Stimulated activated CD4-positive, alpha-beta T cell treated with anti-CD3 and anti-CD28 coated beads, Interleukin-4, amount 100 ng/mL, for 4 hours (primary cell): ENCODE measurements around the gene NPR3.
"Not testable (repeated sequence)": the region's sequence is repeated elsewhere in the genome, so short reads cannot be mapped to it uniquely, and the experiment has no call there.

Source experiments
- DNase-seq, 2 experiments: peaks; one replicate each; pipeline ENCODE4 v3.0.0-alpha.2; 2020

NPR3 gene

DNA sequence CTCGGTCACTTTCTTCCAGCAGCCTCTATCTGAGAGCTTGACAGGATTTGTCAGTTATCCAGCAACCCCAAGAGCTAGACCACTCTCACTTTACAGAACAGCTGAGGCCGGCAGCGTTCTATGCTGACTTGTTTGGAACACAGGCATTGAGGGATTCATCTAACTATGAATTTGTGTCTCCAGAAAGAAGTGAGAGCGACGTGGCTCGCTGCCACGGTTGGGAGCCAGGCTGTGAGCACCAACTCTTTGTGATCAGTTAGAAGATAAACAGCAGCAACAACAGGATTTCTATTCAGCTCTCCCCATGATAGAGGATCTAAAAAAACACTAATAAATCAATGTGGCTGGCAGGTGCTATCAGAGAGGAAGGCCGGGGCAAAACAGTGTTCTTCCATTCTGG, 58.6 kb downstream of the NPR3 start:
- DNase-seq, result no peak

DNA sequence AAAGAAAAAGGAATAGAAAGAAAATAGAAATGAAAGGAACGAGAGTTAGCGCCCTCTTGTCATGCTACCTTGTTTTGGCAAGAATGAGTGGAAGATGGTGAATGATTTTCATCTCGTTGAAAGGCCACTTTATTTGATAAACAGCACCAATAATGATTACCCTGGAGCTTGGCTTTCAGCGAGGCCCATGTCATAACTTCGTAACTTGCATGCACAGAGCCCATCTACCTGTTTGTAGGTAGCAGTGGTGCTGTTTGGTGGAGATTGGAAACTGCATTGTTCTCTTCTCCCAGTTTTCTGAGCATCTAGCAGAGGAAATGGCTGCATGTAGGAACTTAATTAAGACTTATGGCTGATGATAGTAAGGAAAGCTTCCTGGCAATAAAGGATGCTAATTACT, 59.3 kb downstream of the NPR3 start:
- no peak for DNase-seq

DNA sequence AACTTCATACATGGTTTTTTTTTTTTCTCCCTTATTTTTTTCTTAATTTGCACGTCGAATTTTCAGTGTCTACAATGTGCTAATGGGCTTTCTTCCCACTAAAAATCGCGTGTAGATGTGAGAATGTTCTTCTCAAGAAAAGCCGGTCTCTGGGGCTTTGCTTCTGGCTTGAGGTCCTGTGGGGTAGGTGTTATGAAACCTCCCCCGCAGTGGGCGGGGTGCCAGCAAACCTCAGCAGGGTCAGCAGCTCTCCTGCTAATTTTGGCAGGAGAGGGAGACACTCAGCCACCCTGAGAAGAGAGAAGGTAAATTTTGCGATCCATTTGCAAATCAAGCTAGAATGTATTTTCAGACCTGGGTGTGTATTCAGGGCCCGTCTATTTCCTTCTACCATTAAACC, 59.9 kb downstream of the NPR3 start:
- DNase-seq, result no peak

DNA sequence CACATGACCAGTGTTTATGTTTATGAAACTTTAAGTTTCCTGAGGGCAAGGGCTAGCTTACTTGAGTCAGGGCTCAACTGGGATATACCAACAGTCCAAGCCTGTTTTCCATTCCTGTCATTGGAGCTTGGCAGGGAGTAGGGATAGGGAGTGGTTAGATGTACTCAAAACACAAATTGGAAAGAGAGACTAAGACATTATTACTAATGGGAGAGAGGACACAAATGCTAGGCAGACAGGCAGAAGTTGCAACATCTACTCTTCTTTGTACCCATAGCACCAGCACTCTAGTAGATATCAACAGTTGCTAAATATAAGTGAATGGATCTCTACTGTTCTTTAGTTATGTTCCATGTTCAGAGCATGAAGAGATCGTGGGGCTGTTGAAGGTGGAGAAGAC, 62.8 kb downstream of the NPR3 start:
- DNase-seq, result no peak

DNA sequence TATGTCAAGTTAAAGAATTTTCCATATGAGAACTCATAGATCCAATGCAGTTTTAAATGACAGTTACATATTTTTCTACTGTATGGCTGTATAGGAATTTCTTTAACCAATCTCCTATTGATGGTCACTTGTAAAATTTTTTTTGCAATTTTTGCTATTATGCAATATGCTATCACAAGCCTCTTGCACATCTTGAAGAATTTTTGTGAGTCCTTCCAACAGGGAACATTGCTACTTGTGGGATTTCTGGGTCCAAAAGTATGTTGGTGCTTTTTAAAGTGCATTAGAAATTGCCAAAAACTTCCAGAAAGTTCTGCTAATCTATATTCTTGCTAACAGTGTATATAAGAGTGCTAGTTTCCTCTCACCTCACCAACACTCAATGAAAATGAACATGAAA, 65.1 kb downstream of the NPR3 start:
- DNase-seq, result no peak

DNA sequence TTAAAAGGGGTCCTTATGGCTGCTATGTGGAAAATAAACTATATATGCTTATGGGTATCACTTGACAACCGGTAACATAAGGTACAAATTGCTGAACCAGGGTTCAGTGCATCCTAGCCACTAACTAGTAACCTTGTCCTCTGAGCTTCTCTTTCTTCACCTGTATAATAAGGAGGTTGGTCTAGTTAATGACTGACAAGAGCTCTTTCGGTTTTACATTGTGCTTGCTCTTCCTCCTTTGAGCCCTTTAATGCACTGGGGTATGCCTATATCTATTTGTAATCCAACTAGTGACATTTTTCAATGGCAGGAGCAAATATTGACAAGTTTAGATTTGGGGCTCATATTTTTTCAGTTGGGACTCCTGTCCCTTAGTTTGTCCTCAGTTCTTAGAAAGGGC, 66.1 kb downstream of the NPR3 start:
- no peak for DNase-seq

DNA sequence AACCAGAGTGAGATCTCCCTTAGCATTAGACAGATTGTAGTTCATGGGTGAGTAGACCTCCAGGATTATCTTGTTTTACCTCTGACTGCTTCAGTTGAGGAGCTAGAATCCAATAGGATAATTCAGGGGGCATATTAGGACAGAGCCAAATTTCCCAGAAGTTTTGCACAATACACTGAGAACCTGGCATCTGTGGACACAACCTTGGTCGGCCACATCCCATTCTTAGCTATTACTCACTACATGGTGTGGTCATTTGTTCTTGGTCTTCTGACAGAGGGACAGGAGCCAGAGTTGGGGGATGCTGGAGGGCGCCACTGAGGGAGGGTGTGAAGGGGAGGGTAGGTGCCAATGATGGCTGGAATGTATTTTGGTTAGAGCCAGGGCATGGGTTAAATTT, 66.6 kb downstream of the NPR3 start:
- no peak for DNase-seq

DNA sequence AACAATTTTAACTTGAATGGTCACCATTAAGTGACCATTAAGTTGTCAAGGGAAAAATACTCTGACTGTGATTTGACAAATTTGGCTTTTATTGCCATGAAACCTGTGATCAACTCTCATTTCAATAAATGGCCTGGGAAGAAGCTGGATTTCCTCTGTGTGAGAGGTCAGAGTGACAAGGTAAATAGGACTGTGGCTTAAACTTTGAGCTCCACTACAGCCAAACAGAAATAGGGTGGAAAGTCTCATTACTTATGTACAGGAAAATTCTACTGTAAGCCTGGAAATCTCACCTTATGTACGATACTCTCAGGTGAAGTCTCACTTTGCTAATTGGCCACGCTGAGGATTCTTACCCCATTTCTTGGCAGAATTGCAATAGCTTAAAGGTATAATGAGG, 67.3 kb downstream of the NPR3 start:
- no peak for DNase-seq

DNA sequence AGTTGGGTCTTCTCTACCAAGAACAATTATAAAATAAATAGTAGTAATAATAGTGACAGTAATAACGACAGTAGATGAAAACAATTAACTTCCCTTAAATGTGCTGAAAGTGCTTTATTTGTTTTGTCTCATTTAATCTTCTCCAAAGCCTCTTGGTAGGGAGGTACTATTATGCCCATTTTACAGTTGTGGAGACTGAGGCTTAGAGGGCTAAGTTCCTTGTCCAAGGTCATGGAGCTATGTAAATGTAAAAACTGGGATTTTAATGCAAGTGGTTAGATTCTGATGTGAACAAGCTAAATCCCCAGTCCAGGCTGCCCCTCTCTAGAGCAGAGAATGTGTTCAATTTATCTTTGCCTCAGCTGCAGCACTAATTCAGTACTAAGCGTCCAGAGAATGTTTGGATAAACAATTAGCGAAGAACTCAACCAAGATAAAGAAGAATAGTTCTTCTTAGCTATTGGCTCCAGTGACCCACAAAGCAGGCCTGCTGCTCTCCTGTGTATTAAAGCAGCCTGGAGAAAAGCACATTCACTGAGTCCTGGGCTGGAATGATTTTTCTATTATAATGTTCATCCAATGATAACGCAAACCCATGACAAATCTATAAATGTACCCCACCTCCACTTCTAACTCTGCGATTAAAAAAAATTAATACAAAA, 68.8 kb downstream of the NPR3 start:
- DNase-seq, result no peak

DNA sequence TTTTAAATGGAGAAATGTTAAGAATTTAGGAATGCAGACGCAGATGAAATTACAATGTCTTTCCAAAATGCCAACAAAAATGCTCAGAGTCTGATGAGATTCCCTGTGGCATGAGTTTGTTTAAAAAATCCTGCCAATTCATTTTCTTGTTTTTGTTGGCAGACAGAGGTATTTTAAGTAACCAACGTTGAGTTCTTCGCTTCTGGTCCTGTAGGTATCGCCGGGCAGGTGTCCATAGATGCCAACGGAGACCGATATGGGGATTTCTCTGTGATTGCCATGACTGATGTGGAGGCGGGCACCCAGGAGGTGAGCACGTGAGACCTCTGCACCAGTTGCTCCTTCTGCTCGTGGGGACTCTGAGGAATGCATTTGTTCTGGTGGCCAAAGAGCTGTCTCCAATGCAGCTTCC, 69.4 kb downstream of the NPR3 start:
- no peak for DNase-seq

DNA sequence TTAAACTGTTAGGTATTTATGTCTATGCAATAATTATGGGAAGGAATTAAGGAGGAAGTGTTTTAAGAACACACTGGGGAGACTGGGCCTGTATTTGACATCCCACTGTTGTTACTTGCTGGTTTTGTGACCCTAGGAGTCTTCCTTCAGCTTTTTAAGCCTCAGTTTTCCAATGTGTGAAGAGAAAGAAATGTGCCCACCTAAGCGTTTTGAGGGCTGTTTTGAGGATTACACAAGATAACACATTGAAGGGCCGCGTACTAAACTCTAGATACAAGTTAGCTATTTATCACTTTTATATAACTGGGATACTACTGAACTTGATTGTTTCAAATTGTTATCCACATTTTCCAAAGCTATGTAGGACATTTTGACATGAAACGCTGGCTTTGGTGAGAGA, 72.5 kb downstream of the NPR3 start:
- DNase-seq, result no peak

DNA sequence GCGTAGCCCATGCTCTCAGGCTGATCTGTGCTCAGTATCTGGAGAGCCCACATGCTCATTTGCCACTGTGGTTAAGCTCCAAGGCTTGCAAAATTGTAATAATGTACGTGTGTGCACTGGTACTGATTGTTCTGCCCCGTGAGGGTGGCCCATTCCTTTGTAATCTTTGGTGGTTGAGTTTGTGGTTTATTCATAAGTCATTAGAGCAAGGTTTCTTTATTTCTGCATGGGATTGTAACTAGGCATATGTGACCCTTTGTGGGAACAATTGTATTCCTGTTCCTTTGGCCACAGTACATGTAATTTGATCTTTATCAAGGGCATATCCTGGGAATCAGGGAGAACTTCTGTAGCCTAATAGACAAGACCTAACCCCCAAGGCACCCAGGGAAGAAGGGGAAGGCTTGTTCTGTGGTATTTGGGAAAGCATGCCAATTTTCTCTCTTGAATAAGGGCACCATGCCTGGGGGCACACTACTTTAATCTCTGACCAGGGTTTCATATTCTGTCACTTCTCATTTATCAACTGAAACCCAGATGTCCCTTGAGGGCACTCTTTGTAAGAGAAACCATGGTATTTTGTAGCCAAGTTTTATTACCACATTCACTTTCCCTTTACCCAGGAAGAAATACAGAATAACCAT, 74.6 kb downstream of the NPR3 start:
- DNase-seq, result no peak

DNA sequence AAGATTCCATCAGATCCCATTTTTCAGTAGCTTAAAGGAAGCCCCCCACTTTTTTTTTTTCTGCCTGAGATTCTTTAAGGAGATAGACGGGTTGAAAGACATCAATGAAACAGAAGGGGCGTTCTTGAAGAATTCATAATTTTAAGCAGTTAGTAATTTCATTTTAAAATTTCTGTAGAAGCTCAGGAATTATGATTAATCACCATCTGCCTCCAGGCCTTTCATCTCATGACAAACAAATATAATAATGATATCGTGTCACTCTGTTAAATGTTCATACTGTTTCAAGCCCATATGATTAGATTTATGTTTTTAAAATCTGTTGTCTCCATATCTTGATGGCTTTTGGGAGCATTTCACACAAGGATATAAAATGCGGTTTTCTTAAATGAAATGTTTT, 75.2 kb downstream of the NPR3 start:
- no peak for DNase-seq

DNA sequence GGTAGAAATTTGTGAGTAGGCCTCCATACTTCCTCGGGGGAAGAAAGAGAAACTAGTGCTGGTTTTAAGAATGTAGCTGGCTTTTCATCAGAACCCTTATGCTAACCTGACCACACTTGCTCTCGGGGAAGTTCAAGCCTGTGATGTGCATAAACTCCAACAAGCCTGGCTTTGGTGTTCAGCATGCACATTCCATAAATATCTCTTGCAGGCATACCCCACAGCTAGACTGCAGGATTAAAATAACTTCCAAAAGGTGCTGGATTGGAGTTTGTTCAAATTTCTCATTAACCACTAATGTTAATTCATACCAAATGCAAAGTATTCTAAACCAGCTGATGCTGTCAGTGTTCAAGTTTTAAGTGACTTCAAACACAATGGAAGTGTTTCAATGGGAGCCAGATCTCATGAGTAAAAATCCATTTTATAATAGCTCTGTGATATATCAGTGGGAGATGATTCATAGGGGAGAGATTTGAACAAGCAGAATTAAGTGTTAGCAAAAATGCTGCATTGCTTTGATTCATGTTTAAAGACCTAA, 79.4 kb downstream of the NPR3 start:
- DNase-seq, result no peak

DNA sequence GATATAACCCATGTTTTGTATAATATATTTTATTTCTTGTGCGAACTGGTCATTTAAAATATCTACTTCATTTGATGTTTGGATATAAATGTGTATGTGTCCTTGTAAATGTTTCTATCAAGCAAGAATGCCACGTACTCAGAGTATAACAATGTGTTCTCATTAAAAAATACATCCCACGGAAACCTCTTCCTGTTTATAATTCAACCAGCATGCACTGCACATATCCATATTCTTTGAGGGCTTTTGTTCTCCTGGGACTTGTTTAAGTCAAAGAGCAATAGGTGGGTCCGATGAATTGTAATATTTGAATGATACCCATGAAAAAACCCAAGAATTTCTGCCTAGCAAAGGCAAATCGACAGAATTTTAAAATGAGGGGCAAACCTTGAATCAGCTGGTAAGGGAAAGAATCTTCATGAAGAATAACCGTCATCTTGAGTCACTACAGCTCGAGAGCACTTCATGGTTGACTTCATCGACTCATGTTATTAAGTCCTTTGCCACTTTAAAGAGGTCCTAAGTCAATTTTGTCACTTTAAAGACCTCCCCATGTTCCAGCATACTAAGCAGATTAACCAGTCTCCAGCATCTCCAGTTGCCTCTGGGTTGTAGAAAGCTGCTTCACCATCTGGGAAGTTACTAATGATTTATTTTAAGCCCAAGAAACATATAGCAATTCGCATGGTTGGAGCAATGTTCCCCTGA, 80.6 kb downstream of the NPR3 start:
- DNase-seq, result no peak

DNA sequence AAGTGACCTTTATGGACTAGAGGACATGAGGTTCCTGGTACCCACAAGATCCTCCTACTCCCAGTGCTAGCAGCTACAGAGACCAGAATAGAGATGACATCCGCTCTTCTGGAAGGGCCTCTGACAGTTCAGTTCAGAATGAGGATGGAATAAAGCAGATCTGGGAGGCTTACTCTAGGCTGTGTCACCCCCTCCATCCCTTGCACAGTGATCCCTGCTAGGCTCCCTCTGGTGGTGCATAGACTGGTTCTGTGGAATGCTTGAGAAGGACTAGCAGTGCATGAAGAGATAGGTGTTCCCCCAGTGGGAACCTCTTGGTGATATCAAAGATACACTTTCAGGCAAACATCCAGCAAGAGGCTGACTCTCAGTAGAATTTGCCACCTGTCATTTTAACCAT, 83.0 kb downstream of the NPR3 start:
- no peak for DNase-seq

DNA sequence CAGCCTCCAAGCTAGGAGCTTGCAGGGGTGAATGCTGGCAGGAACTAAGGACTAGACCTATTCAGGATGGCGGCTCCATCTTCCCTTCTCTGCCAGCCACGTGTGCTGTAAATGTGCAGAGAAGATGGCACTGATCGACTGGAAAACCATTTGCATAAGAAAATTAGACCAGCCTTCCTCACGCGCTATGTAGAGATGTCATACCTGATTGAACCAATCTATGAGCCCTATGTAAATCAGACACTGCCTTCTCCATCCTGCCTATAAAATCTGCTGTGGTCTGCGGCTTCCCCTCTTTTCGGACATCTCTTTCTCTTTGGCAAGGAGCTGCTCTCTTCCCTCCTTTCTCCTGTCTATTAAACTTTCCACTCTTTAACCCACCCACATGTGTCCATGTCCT, 91.6 kb downstream of the NPR3 start:
- no peak for DNase-seq

DNA sequence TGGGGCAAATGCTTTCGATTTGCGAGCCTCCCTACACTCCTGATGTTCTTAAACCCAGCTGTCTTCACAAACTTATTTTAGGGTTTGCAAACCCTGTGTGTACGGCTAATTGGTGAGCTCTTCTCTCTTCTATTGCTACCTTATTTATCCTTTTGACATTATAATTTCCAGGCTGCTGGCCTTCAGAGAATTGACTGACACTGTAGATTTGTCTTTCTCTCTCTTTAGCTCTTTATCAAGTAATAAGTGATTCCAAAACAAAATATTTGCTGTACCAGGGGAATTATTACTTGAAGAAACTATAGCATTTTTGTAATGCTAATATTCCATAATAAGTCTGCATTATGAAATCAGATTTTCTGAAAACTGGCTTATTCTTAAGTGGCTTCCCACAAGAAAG, 92.5 kb downstream of the NPR3 start:
- no peak for DNase-seq

DNA sequence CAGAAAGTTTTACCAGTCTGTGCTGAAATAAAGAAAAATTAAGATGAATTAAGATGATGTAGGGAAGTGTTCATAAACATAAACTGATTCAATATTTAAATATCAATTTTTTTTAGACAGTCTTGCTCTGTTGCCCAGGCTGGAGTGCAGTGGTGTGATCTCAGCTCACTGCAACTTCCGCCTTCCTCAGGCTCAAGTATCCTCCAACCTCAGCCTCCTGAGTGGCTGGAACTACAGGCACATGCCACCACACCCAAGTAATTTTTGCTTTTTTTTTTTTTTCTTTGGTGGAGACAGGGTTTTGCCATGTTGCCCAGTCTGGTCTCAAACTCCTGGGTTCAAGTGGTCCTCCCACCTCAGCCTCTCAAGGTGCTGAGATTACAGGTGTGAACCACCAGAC, 94.3 kb downstream of the NPR3 start:
- not testable (repeated sequence) for DNase-seq

DNA sequence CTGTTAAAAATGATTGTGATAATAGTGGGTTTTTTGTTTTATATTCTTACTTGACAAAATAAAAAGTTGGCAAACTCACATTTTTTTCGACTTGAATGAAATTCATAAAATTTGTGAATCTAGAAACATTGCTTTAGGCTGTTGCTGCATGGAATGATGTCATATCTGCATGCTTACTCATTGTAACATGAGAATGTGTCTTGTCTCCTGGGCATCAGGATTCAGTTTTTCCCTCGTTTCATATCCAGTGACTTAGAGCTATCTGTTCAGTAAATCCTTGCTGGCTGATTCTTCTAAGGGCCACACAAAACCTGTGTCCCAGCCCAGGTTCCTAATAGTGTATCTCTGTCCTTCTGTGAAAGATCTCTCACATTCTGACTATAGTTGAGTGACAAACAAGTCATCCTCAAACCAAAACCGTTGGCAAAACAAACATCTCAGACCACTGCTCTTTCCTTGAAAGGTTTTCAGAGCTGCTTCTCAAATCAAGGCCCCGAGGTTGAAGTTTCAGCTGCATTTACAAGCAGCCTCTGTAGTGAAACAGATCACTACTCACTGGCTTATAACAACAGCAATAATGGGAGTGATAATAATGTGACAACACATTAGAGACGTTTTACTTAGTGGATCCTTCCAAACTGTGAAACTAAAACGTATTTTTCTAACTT, 95.0 kb downstream of the NPR3 start:
- no peak for DNase-seq

DNA sequence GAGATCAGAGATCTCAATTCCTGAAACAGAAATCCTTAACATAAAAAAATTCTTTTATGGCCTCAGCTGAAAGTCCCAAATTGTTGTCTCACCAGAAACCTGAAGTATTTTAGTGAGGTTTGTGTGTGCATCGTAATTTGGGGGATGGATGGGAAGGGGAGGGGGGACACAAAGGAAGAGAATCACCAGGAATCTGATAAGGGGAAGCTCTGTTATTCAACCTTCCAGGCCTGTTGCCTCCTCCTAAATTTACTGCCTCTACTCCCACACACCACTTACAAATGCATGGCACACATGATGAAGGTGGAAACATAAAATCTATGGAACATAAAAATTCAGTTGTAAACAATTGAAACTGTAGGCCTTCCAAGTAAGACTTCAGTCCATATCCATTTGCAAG, 97.7 kb downstream of the NPR3 start:
- no peak for DNase-seq

DNA sequence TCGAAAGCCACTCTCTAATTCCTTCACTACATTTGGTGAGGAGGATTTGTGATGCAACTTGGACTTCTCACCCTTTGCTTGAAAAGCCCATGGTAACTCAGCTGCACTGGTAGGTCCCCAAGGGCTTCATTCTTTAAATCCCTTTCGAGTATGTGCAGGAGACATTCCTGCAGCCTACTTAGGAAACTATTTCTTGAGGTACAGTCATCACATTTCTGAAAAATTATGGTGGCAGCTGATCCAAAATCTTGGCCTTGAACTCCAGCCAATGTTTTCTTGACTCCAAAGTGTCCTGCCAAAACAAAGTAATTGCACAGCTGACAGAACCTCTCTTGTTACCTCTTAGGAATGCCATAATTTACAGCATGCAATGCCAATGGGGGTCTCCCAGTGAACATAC, 99.7 kb downstream of the NPR3 start:
- no peak for DNase-seq

DNA sequence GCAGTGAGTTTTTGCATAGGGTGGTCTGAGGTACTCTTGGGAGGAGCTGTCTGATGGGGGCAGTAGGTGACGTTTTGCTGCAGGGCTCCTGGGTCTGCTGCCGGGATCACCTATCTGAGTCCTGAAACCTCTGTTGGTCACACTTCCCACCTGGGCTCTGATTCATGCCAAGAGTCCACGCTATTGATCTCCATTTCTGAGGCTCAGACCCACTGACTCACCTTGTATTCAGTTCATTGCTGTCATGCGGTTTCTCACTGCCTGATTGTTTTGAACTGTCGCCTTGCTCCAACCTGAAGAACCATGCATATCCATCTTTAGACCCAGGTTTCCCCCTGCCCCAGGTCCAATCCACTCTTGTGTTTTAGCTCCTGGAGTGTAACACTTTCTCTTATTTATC, 101.3 kb downstream of the NPR3 start:
- DNase-seq, result no peak

DNA sequence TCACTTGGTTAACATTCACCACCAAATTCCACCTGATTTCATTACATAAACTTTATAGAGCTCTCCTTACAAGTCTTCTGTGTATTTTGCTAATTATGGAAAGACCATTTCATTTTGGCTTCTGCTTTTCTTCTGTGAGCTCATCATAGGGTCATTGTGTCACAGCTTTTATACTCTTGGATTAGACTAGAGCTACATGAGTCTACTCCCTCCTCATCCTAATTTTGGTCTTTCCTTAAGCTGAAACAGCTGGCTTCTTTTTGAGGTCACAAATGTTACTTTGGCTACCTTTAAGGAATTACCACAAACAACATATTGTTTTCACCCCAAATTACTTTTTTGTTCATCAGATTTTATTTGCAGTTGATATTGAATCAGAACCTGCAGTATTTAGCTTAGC, 103.0 kb downstream of the NPR3 start:
- DNase-seq, result no peak
